Measurements from ENCODE around the gene RANBP1.

The RANBP1 gene

GRCh38 chr22:20130731-20131596 lies 15.1 kb downstream of the RANBP1 start:
- H3K27ac ChIP-seq (replicated peaks) = no peak overlapping the region
- DNase-seq (ENCODE audit: low read depth in 1 of 2, low spot score in 1 of 2) = no peak

GRCh38 chr22:20131597-20131858 lies 15.6 kb downstream of the RANBP1 start, which contains the start of gene ZDHHC8:
Gene ZDHHC8 (plus strand): TSS chr22:20131804. CDS start chr22:20131948, 144 bp downstream.
- Histone ChIP-seq H3K27me3 (ENCODE audit: insufficient read depth, poor library complexity, severe bottlenecking) (peaks cover 21% of the 10 kb centered on the region), H3K4me3 (replicated peaks; ENCODE audit: insufficient read depth, low read length) (peak within 1 kb of the TSS; percentile 30), H3K27ac (replicated peaks) (no peak within 1 kb of the TSS)
- TF ChIP-seq SPI1 (IDR thresholded peaks at IDR 0.05; ENCODE audit: borderline replicate concordance, low read depth) (no peak), POLR2AphosphoS5 (IDR thresholded peaks at IDR 0.05; ENCODE audit: low read depth) (no peak), REST (IDR thresholded peaks at IDR 0.05; ENCODE audit: insufficient replicate concordance, low read depth) (no peak), GABPA (IDR thresholded peaks at IDR 0.05; ENCODE audit: low read depth) (no peak), CTCF (IDR thresholded peaks at IDR 0.05; ENCODE audit: insufficient read depth, low read length) (no peak)
- DNase-seq (ENCODE audit: low read depth in 1 of 2, low spot score in 1 of 2) = no peak

More at GRCh38 chr22:20130731-20131596, 15.1 kb downstream of the RANBP1 start:
- Histone ChIP-seq H3K27me3 (ENCODE audit: insufficient read depth, poor library complexity, severe bottlenecking) (peaks cover 21% of the 10 kb centered on the region), H3K4me3 (replicated peaks; ENCODE audit: insufficient read depth, low read length) (peak overlapping the region; percentile 30)
- no peak for TF ChIP-seq CTCF (IDR thresholded peaks at IDR 0.05; ENCODE audit: insufficient read depth, low read length)
- TF ChIP-seq SPI1 (IDR thresholded peaks at IDR 0.05; ENCODE audit: borderline replicate concordance, low read depth) = no peak
- TF ChIP-seq GABPA (IDR thresholded peaks at IDR 0.05; ENCODE audit: low read depth) = no peak
- no peak for TF ChIP-seq POLR2AphosphoS5 (IDR thresholded peaks at IDR 0.05; ENCODE audit: low read depth)
- TF ChIP-seq REST (IDR thresholded peaks at IDR 0.05; ENCODE audit: insufficient replicate concordance, low read depth) = no peak

GRCh38 chr22:20131859-20132685 lies 16.2 kb downstream of the RANBP1 start:
- Histone ChIP-seq H3K4me3 (replicated peaks; ENCODE audit: insufficient read depth, low read length) (peak overlapping the region; percentile 13; the same call in 1 of the 2 replicates), H3K27ac (replicated peaks) (no peak overlapping the region), H3K27me3 (ENCODE audit: insufficient read depth, poor library complexity, severe bottlenecking) (peaks cover 21% of the 10 kb centered on the region)
- no peak for DNase-seq (ENCODE audit: low read depth in 1 of 2, low spot score in 1 of 2)
- TF ChIP-seq GABPA (IDR thresholded peaks at IDR 0.05; ENCODE audit: low read depth) (no peak), CTCF (IDR thresholded peaks at IDR 0.05; ENCODE audit: insufficient read depth, low read length) (no peak), REST (IDR thresholded peaks at IDR 0.05; ENCODE audit: insufficient replicate concordance, low read depth) (no peak), POLR2AphosphoS5 (IDR thresholded peaks at IDR 0.05; ENCODE audit: low read depth) (no peak), SPI1 (IDR thresholded peaks at IDR 0.05; ENCODE audit: borderline replicate concordance, low read depth) (no peak)
